Sigmoid colon (tissue), 4 donors: ENCODE results near the gene UNC119B.

Experiments
- CTCF ChIP-seq, 4 experiments: fragments of 450-650 bp in 3 of 4; fragments of 200-600 bp in 1 of 4; IDR thresholded peaks; one replicate each; pipeline ENCODE4 v1.5.1; 2016 to 2019; ENCODE audit warnings: antibody characterized with exemption in 4 of 4, mild to moderate bottlenecking in 3 of 4, moderate library complexity in 2 of 4
- EP300 ChIP-seq, 4 donors: sonication (generic); formaldehyde crosslinking; IDR thresholded peaks; one replicate each; pipeline ENCODE4 v1.6.1; 2017; ENCODE audit warnings: antibody characterized with exemption in 4 of 4
- POLR2AphosphoS5 ChIP-seq, 4 donors: sonication (generic); formaldehyde crosslinking; IDR thresholded peaks; one replicate each; pipeline ENCODE4 v1.6.1; 2017; ENCODE audit warnings: antibody characterized with exemption in 4 of 4

- no peak for TF ChIP-seq CTCF (IDR thresholded peaks at IDR 0.05)
- no peak for TF ChIP-seq EP300 (IDR thresholded peaks at IDR 0.05)
- TF ChIP-seq POLR2AphosphoS5 (IDR thresholded peaks at IDR 0.05): peak; percentile 22 to 63 (median 48)
Observed at GRCh38 chr12:120686151-120686689, 24.0 kb upstream of the UNC119B start.
